ENCODE data around the gene UCHL5. TPM values are rescaled to one million over a fixed set of nuclear protein-coding genes. Genes with fewer than 3 reads are reported as not detected.

The UCHL5 gene
- total RNA-seq, 1 experiment from 2014 or later, result 42.1 TPM

GRCh38 chr1:192966073-192966472, 93.1 kb downstream of the UCHL5 start:
- Mint-ChIP-seq H3K4me3 (no peak overlapping the region), H3K4me1 (no peaks in the 10 kb centered on the region), H3K27ac (peak overlapping the region in 1 of 3 experiments; percentile 5; a peak in 1 of 7 replicates), H3K36me3 (ENCODE audit: insufficient read depth in 1 of 3, low read depth in 3 of 3) (no peaks in the 10 kb centered on the region), H3K27me3 (ENCODE audit: low read depth) (no peaks in the 10 kb centered on the region), H3K9me3 (no peaks in the 10 kb centered on the region; a peak in 1 of 5 replicates)
- H3K23me2 ChIP-seq (ENCODE audit: insufficient read length, low read depth, low read length, poor library complexity, severe bottlenecking), result no peaks in the 10 kb centered on the region
- no peak overlapping the region for H3T11ph ChIP-seq (ENCODE audit: low read length)
- no peak overlapping the region for H3K4me2 ChIP-seq (ENCODE audit: insufficient read depth, insufficient read length, low read length)
- H3K79me2 ChIP-seq (ENCODE audit: insufficient read depth, low read length), result no peaks in the 10 kb centered on the region
- H3K18ac ChIP-seq (ENCODE audit: insufficient read length, low read depth, low read length), result no peak overlapping the region
- no peak overlapping the region for H3K56ac ChIP-seq (ENCODE audit: insufficient read length, low read depth, low read length)
- no peak overlapping the region for H2BK15ac ChIP-seq (ENCODE audit: low read depth, low read length)
- H3K9ac ChIP-seq (ENCODE audit: extremely low read depth, insufficient read length, low read length), result no peak overlapping the region
- DNase-seq, result no peak
- H4K5ac ChIP-seq (ENCODE audit: insufficient read length, low read depth, low read length), result no peak overlapping the region
- H4K8ac ChIP-seq (replicated peaks; ENCODE audit: insufficient read length, low read depth, low read length), result no peak overlapping the region
- TF ChIP-seq CTCF (conservative IDR thresholded peaks at IDR 0.05), result no peak
- no peak overlapping the region for H2BK12ac ChIP-seq (ENCODE audit: insufficient read length, low read depth, low read length)
- H3K4me1 ChIP-seq (ENCODE audit: insufficient read depth, low read length), result no peaks in the 10 kb centered on the region
- no peaks in the 10 kb centered on the region for H3K79me1 ChIP-seq (ENCODE audit: insufficient read depth, low read depth, low read length, poor library complexity, severe bottlenecking)
- no CpG with 5 or more reads among the region's 2 CpGs for WGBS (ENCODE audit: extremely low coverage, insufficient read length, low lambda C conversion rate)
- no peak overlapping the region for H2BK120ac ChIP-seq (ENCODE audit: low read depth, low read length, poor library complexity, severe bottlenecking)
- H2BK20ac ChIP-seq (ENCODE audit: low read depth, low read length, poor library complexity, severe bottlenecking), result no peak overlapping the region
- H3K27me3 ChIP-seq (ENCODE audit: insufficient read depth, low read length), result no peaks in the 10 kb centered on the region
- H4K91ac ChIP-seq (ENCODE audit: insufficient read length, low read depth, low read length), result no peak overlapping the region
- H4K20me1 ChIP-seq (ENCODE audit: control insufficient read depth, insufficient read depth, insufficient read length), result no peaks in the 10 kb centered on the region
- no peak overlapping the region for H3K27ac ChIP-seq (ENCODE audit: insufficient read length, low read depth, low read length)
- H2AFZ ChIP-seq (ENCODE audit: low read length), result no peak overlapping the region
- no peak overlapping the region for H3K4ac ChIP-seq (ENCODE audit: low read depth, low read length)
- no peak overlapping the region for H2AK5ac ChIP-seq (ENCODE audit: insufficient read length, low read length)
- no peaks in the 10 kb centered on the region for H3K9me3 ChIP-seq (ENCODE audit: control insufficient read depth, low read depth, low read length)
- H3K23ac ChIP-seq (ENCODE audit: insufficient read length, low read depth, low read length), result no peak overlapping the region
- H3K14ac ChIP-seq (ENCODE audit: insufficient read depth, low read length), result no peak overlapping the region
- H2BK5ac ChIP-seq (ENCODE audit: insufficient read length, low read length), result no peak overlapping the region

Data from H9 (cell line).